Activated B cell treated with CpG ODN at 0.5 μM for 24 hours (primary cell): ENCODE measurements around the gene TXNDC11. TPM values are rescaled to one million over a fixed set of nuclear protein-coding genes. Genes with fewer than 3 reads are reported as not detected.

Experiments used
- ATAC-seq: fragments of 200-7000 bp; cut with Tn5 transposase; one replicate; pipeline ENCODE4 v1.10.0; 2021; ENCODE audit warnings: low read depth, mild to moderate bottlenecking, moderate library complexity
- CTCF ChIA-PET: fragments of 350-600 bp; sonication (Branson Sonifier 250); formaldehyde crosslinking; loops from one replicate; lab custom pipeline; 2021; ENCODE audit warnings: antibody characterized with exemption; lab: Charles Lee
- POLR2A ChIA-PET: fragments of 350-600 bp; sonication (Branson Sonifier 250); formaldehyde crosslinking; loops from one replicate; lab custom pipeline; 2021; ENCODE audit warnings: antibody characterized with exemption; lab: Charles Lee
- DNase-seq: peaks from one replicate; pipeline ENCODE4 v3.0.0; 2022
- H3K27ac Mint-ChIP-seq: one replicate; pipeline ENCODE4 v1.8.0; 2020; ENCODE audit warnings: mixed read lengths
- H3K27me3 Mint-ChIP-seq: one replicate; pipeline ENCODE4 v1.8.0; 2021; ENCODE audit warnings: mixed read lengths
- H3K36me3 Mint-ChIP-seq: one replicate; pipeline ENCODE4 v1.8.0; 2021; ENCODE audit warnings: low read depth, mixed read lengths
- H3K4me1 Mint-ChIP-seq: one replicate; pipeline ENCODE4 v1.8.0; 2021; ENCODE audit warnings: mixed read lengths
- H3K4me3 Mint-ChIP-seq: one replicate; pipeline ENCODE4 v1.8.0; 2020; ENCODE audit warnings: mild to moderate bottlenecking, mixed read lengths
- H3K9me3 Mint-ChIP-seq: one replicate; pipeline ENCODE4 v1.8.0; 2020; ENCODE audit warnings: mixed read lengths
- CTCF ChIP-seq: fragments of 200-600 bp; IDR thresholded peaks from one replicate; pipeline ENCODE4 v1.8.0; 2022; ENCODE audit warnings: antibody characterized with exemption, mild to moderate bottlenecking
- intact Hi-C: fragments of 100-400 bp; cut with micrococcal nuclease; formaldehyde crosslinking; loops from one replicate; pipeline ENCODE4 v1.15.1; 2024
- total RNA-seq: library from RNA; stranded (reverse); gene quantifications from 2 replicates; pipeline ENCODE4 v1.2.3, GENCODE V29; 2022

TXNDC11 gene
- total RNA-seq, 1 donor from 2014 or later, result 63.2 TPM

GRCh38 chr16:11679250-11679649 is 63.4 kb downstream of the TXNDC11 start:
- DNase-seq, result peak; percentile 13
- ChIA-PET CTCF (interaction anchor here (1.8 kb wide), 1 partner anchor 35 kb away, joined by 6 read pairs; no protein-coding TSS in a partner anchor), POLR2A (interaction anchor here (0.6 to 3.3 kb wide), 4 partner anchors 9 to 63 kb away, joined by 5 to 19 read pairs (median 8); partner anchors contain the start of genes SNN and TXNDC11)
- Mint-ChIP-seq H3K27me3 (no peaks in the 10 kb centered on the region), H3K9me3 (no peaks in the 10 kb centered on the region), H3K4me1 (peaks cover 99% of the 10 kb centered on the region), H3K4me3 (peak overlapping the region; percentile 38), H3K36me3 (peaks cover 81% of the 10 kb centered on the region), H3K27ac (peak overlapping the region; percentile 88)
- no peak for TF ChIP-seq CTCF
- ATAC-seq, result no peak
- intact Hi-C loops, result loop anchor here (10.0 kb wide), 1 partner anchor 804 kb away; the partner anchor contains the start of gene CIITA

- DNase-seq (no peak), ATAC-seq (no peak)
- ChIA-PET POLR2A (interaction anchor here (0.6 to 3.3 kb wide), 6 partner anchors 9 to 1376 kb away, joined by 3 to 19 read pairs (median 6); partner anchors contain the start of genes SNN and TXNDC11), CTCF (interaction anchor here (1.1 to 1.8 kb wide), 2 partner anchors 36 to 119 kb away, joined by 4 to 6 read pairs; partner anchors contain the start of gene ZC3H7A)
- H3K4me3 Mint-ChIP-seq, result peak overlapping the region; percentile 69
- H3K4me1 Mint-ChIP-seq, result peaks cover 98% of the 10 kb centered on the region
- no peak for TF ChIP-seq CTCF
- no peaks in the 10 kb centered on the region for H3K27me3 Mint-ChIP-seq
- intact Hi-C loops, result loop anchor here (1.0 to 10.0 kb wide), 2 partner anchors 9 to 803 kb away; partner anchors contain the start of gene CIITA
- H3K36me3 Mint-ChIP-seq, result peaks cover 74% of the 10 kb centered on the region
- H3K9me3 Mint-ChIP-seq, result no peaks in the 10 kb centered on the region
- peak overlapping the region; percentile 83 for H3K27ac Mint-ChIP-seq
Measured at GRCh38 chr16:11677959-11678881, 64.4 kb downstream of the TXNDC11 start.

GRCh38 chr16:11677451-11677951 is 65.2 kb downstream of the TXNDC11 start:
- CTCF ChIA-PET, result interaction anchor here (1.1 kb wide), 1 partner anchor 120 kb away, joined by 4 read pairs; the partner anchor contains the start of gene ZC3H7A
- Mint-ChIP-seq H3K36me3 (peaks cover 70% of the 10 kb centered on the region), H3K27ac (peak overlapping the region; percentile 83), H3K9me3 (no peaks in the 10 kb centered on the region), H3K4me3 (peak overlapping the region; percentile 41), H3K4me1 (peaks cover 98% of the 10 kb centered on the region), H3K27me3 (no peaks in the 10 kb centered on the region)
- no peak for TF ChIP-seq CTCF
- POLR2A ChIA-PET, result interaction anchor here (0.7 to 1.4 kb wide), 3 partner anchors 12 to 20 kb away, joined by 3 to 6 read pairs (median 4); no protein-coding TSS in a partner anchor
- no peak for DNase-seq
- intact Hi-C loops, result loop anchor here (10.0 kb wide), 1 partner anchor 803 kb away; the partner anchor contains the start of gene CIITA
- ATAC-seq, result no peak

GRCh38 chr16:11676799-11677198 is 65.9 kb downstream of the TXNDC11 start:
- peak overlapping the region; percentile 83 for H3K27ac Mint-ChIP-seq
- no peaks in the 10 kb centered on the region for H3K9me3 Mint-ChIP-seq
- POLR2A ChIA-PET, result interaction anchor here (0.6 to 0.8 kb wide), 3 partner anchors 21 to 167 kb away, joined by 3 to 4 read pairs (median 3); no protein-coding TSS in a partner anchor
- intact Hi-C loops, result loop anchor here (10.0 kb wide), 1 partner anchor 802 kb away; the partner anchor contains the start of gene CIITA
- peak overlapping the region; percentile 38 for H3K4me3 Mint-ChIP-seq
- DNase-seq (no peak), ATAC-seq (no peak)
- no peak for TF ChIP-seq CTCF
- peaks cover 69% of the 10 kb centered on the region for H3K36me3 Mint-ChIP-seq
- no peaks in the 10 kb centered on the region for H3K27me3 Mint-ChIP-seq
- H3K4me1 Mint-ChIP-seq, result peaks cover 98% of the 10 kb centered on the region
- CTCF ChIA-PET, result no interaction called here
